Ishikawa (cell line): ENCODE measurements around the gene PPP2R2C.

Experiments
- CEBPB ChIP-seq: IDR thresholded peaks from 2 replicates; pipeline ENCODE4 v1.6.1; 2012
- CREB1 ChIP-seq: IDR thresholded peaks from 2 replicates; pipeline ENCODE4 v1.6.1; 2012; ENCODE audit warnings: low read depth
- EGR1 ChIP-seq: IDR thresholded peaks from 2 replicates; pipeline ENCODE4 v1.6.1; 2012
- EP300 ChIP-seq: IDR thresholded peaks from 2 replicates; pipeline ENCODE4 v1.6.1; 2012; ENCODE audit warnings: borderline replicate concordance
- FOXM1 ChIP-seq: IDR thresholded peaks from 2 replicates; pipeline ENCODE4 v1.6.1; 2012; ENCODE audit warnings: low read depth, borderline replicate concordance
- NFIC ChIP-seq: IDR thresholded peaks from 2 replicates; pipeline ENCODE4 v1.6.1; 2012
- RAD21 ChIP-seq: IDR thresholded peaks from 2 replicates; pipeline ENCODE4 v1.6.1; 2012; ENCODE audit warnings: low read depth
- TAF1 ChIP-seq: IDR thresholded peaks from 2 replicates; pipeline ENCODE4 v1.6.1; 2012; ENCODE audit warnings: low read depth, mild to moderate bottlenecking
- TCF12 ChIP-seq: IDR thresholded peaks from 2 replicates; pipeline ENCODE4 v1.6.1; 2012; ENCODE audit warnings: low read depth
- TEAD4 ChIP-seq: IDR thresholded peaks from 2 replicates; pipeline ENCODE4 v1.6.1; 2012
- YY1 ChIP-seq: IDR thresholded peaks from 2 replicates; pipeline ENCODE4 v1.6.1; 2012; ENCODE audit warnings: low read depth
- ZBTB7A ChIP-seq: IDR thresholded peaks from 2 replicates; pipeline ENCODE4 v1.6.1; 2012; ENCODE audit warnings: low read depth
- TF ChIP-seq, protein P1 (sequence below): IDR thresholded peaks from 2 replicates; pipeline ENCODE4 v1.6.1; 2012
- TF ChIP-seq, protein P2 (sequence below): IDR thresholded peaks from 2 replicates; pipeline ENCODE4 v1.6.1; 2012
- TF ChIP-seq, protein P3 (sequence below): IDR thresholded peaks from 2 replicates; pipeline ENCODE4 v1.6.1; 2012; ENCODE audit warnings: low read depth, mild to moderate bottlenecking

PPP2R2C gene

DNA sequence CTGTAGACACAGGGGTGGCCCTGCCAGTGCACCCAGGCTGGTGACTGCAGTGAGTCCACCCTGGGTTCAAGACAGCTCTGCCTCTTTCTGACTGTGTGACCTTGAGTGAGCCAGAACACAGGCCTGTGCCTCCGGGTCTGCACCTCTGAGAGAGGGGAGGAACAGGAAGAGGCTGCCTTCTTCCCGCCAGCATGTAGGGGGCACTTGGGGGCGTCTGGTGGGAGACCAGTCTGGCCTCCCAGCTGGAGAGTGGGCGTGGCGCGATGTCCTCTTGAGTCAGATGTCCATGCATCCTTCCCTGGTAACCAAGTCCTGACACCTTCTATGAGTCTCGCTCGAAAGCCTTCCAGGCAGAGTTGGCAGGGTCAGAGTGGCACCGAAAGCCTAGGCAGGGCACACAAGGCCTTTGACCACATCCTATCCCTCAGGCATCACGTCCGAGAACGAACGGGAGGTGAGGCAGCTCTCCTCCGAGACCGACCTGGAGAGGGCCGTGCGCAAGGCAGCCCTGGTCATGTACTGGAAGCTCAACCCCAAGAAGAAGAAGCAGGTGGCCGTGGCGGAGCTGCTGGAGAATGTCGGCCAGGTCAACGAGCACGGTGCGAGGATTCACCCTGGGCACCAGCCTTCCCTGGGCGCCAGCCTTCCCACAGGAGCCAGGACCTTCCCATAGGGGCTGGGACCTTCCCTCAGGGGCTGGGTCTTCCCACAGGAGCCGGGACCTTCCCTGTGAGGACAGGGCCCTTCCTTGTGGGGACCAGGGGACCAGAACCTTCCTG lies 181.5 kb downstream of the PPP2R2C start:
- TF ChIP-seq EGR1: no peak
- no peak for TF ChIP-seq NFIC
- no peak for TF ChIP-seq EP300

DNA sequence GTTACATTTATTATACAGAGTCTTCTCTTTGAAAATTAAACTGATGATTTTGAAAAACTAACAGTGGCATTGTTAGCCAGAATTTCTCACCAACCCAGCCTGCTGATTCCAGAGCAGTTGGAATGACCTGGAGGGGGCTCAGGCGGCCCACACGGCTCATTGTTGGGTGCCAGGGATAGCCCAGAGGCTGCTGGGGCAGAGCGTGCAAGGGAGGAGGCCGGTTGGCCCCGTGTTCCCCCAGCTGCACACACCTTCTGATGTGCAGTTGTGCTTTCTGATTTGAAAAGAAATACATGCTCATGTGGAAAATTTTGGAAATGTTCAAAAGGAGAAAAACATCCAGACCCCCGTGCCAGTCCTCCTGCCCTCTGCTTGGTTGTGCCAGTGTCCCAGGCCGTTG lies 182.2 kb downstream of the PPP2R2C start:
- TF ChIP-seq TCF12: no peak
- TF ChIP-seq TAF1: no peak
- TF ChIP-seq NFIC: no peak
- TF ChIP-seq, protein P1, sequence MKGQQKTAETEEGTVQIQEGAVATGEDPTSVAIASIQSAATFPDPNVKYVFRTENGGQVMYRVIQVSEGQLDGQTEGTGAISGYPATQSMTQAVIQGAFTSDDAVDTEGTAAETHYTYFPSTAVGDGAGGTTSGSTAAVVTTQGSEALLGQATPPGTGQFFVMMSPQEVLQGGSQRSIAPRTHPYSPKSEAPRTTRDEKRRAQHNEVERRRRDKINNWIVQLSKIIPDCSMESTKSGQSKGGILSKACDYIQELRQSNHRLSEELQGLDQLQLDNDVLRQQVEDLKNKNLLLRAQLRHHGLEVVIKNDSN: no peak
- no peak for TF ChIP-seq CREB1
- no peak for TF ChIP-seq YY1
- TF ChIP-seq FOXM1: no peak
- no peak for TF ChIP-seq EP300
- no peak for TF ChIP-seq RAD21
- TF ChIP-seq, protein P2, sequence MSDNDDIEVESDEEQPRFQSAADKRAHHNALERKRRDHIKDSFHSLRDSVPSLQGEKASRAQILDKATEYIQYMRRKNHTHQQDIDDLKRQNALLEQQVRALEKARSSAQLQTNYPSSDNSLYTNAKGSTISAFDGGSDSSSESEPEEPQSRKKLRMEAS: no peak
- TF ChIP-seq CEBPB: no peak
- TF ChIP-seq ZBTB7A: no peak
- no peak for TF ChIP-seq EGR1
- no peak for TF ChIP-seq TEAD4
- TF ChIP-seq, protein P3, sequence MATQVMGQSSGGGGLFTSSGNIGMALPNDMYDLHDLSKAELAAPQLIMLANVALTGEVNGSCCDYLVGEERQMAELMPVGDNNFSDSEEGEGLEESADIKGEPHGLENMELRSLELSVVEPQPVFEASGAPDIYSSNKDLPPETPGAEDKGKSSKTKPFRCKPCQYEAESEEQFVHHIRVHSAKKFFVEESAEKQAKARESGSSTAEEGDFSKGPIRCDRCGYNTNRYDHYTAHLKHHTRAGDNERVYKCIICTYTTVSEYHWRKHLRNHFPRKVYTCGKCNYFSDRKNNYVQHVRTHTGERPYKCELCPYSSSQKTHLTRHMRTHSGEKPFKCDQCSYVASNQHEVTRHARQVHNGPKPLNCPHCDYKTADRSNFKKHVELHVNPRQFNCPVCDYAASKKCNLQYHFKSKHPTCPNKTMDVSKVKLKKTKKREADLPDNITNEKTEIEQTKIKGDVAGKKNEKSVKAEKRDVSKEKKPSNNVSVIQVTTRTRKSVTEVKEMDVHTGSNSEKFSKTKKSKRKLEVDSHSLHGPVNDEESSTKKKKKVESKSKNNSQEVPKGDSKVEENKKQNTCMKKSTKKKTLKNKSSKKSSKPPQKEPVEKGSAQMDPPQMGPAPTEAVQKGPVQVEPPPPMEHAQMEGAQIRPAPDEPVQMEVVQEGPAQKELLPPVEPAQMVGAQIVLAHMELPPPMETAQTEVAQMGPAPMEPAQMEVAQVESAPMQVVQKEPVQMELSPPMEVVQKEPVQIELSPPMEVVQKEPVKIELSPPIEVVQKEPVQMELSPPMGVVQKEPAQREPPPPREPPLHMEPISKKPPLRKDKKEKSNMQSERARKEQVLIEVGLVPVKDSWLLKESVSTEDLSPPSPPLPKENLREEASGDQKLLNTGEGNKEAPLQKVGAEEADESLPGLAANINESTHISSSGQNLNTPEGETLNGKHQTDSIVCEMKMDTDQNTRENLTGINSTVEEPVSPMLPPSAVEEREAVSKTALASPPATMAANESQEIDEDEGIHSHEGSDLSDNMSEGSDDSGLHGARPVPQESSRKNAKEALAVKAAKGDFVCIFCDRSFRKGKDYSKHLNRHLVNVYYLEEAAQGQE: no peak

DNA sequence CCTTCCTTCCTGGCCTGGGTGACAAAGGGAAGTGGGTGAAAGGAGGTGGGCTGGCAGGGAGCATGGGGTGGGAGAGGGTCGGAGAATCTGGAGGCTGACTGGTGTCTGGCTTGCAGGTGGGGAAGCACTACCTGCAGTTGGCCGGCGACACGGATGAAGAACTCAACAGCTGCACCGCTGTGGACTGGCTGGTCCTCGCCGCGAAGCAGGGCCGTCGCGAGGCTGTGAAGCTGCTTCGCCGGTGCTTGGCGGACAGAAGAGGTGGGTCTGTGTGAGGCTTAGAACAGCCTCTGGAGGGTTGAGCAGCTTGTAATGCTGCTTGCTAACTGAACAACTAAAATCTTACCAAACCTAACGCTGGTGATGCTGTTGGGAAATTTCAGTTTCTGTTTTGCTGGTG lies 183.5 kb downstream of the PPP2R2C start:
- TF ChIP-seq, protein P1: no peak
- TF ChIP-seq, protein P2: no peak
- TF ChIP-seq RAD21 (no peak), ZBTB7A (no peak), CEBPB (no peak), CREB1 (no peak), FOXM1 (no peak), EP300 (no peak), EGR1 (no peak), TAF1 (no peak), TEAD4 (no peak), YY1 (no peak), TCF12 (no peak), NFIC (no peak)
- TF ChIP-seq, protein P3: no peak

DNA sequence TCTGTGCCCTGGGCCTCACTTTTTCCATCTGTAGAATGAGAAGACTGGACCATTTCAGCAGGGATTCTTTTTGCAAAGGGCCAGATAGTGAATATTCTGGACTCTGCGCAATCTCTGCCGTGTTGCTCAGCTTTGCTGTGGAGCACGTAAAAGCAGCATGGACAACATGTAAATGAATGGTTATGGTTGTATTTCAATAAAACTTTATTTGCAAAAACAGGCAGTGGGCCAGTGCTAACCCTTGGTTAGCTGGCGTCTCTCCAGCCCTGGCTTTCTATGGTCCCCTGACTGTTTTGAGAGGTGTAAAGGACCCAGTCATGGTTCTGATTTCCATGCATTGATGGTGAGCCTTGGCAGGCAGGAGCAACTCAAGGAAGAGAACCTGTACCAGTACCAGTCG lies 184.1 kb downstream of the PPP2R2C start:
- no peak for TF ChIP-seq NFIC
- TF ChIP-seq YY1: no peak
- TF ChIP-seq RAD21: no peak
- TF ChIP-seq TCF12: no peak
- TF ChIP-seq TEAD4: no peak
- no peak for TF ChIP-seq ZBTB7A

DNA sequence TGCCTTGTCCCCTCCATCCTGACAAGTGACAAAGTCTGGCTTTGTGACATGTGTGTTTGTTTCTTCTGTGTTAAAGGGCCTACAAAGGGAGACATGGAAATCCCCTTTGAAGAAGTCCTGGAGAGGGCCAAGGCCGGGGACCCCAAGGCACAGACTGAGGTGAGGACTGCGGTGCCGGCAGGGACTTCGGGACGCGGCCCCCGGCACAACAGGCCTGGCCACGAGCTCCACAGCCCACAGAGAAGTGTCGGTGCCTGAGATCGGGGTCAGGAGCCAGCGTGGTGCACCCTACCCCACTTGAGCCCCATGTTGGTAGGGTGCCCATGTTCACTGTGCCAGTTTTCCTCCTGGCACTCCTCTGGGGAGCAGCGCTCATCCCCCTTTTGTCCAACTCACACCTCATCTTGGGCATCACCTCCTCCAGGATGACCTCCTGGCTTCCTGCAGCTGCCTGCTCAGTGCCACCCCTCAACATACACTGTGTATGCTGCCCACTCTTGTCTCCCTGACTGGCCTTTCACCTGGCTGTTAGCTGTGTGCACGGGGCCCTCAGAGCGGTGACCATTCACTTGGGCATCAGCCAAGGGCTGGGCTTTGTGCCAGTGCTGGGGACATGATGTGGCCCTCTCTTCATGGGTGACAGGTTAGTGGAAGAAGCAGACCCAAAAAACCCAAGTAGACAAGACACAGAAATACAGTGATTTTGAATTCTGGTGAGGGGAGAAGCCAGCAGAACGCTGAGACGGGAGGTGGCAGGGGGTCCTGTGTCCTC lies 185.2 kb downstream of the PPP2R2C start:
- TF ChIP-seq, protein P3: no peak
- TF ChIP-seq TCF12 (no peak), YY1 (no peak), ZBTB7A (no peak), EGR1 (no peak), EP300 (no peak), TEAD4 (no peak), TAF1 (no peak), NFIC (no peak)
- TF ChIP-seq, protein P2: no peak
